PC-3 (cell line): ENCODE measurements around the gene TCF3.

ENCODE experiments used
- EZH2 ChIP-seq: fragments of 300-600 bp; sonication (generic); IDR thresholded peaks from one replicate; pipeline ENCODE4 v1.6.1; 2017; ENCODE audit warnings: antibody characterized with exemption, mild to moderate bottlenecking, low read length; ENCODE audit not compliant: unreplicated experiment
- TF ChIP-seq, protein P1 (sequence below): fragments of 300-600 bp; sonication (generic); conservative IDR thresholded peaks from 2 replicates; pipeline ENCODE4 v1.5.1; 2017; ENCODE audit warnings: antibody characterized with exemption, low read depth, mild to moderate bottlenecking, low read length

GRCh38 chr19:1618157-1619093, 34.0 kb downstream of the TCF3 start:
- TF ChIP-seq, protein P1, sequence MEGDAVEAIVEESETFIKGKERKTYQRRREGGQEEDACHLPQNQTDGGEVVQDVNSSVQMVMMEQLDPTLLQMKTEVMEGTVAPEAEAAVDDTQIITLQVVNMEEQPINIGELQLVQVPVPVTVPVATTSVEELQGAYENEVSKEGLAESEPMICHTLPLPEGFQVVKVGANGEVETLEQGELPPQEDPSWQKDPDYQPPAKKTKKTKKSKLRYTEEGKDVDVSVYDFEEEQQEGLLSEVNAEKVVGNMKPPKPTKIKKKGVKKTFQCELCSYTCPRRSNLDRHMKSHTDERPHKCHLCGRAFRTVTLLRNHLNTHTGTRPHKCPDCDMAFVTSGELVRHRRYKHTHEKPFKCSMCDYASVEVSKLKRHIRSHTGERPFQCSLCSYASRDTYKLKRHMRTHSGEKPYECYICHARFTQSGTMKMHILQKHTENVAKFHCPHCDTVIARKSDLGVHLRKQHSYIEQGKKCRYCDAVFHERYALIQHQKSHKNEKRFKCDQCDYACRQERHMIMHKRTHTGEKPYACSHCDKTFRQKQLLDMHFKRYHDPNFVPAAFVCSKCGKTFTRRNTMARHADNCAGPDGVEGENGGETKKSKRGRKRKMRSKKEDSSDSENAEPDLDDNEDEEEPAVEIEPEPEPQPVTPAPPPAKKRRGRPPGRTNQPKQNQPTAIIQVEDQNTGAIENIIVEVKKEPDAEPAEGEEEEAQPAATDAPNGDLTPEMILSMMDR: peak; percentile 49
- no peak for TF ChIP-seq EZH2
